Activated T-cell treated with anti-CD3 and anti-CD28 coated beads for 1 hour (primary cell): Measurements from ENCODE around the gene PGP.

ENCODE experiments used
- DNase-seq: peaks from one replicate; pipeline ENCODE4 v3.0.0-alpha.2; 2020; ENCODE audit warnings: low read depth

The PGP gene

GRCh38 chr16:2180962-2181923, 33.4 kb downstream of the PGP start:
- no peak for DNase-seq

GRCh38 chr16:2180461-2180860, 34.2 kb downstream of the PGP start:
- DNase-seq = no peak

GRCh38 chr16:2179576-2179975, 35.1 kb downstream of the PGP start:
- DNase-seq = no peak

GRCh38 chr16:2179107-2179501, 35.5 kb downstream of the PGP start:
- no peak for DNase-seq

GRCh38 chr16:2178321-2179106, 36.1 kb downstream of the PGP start:
- no peak for DNase-seq

GRCh38 chr16:2177561-2177960, 37.1 kb downstream of the PGP start:
- no peak for DNase-seq

DNA sequence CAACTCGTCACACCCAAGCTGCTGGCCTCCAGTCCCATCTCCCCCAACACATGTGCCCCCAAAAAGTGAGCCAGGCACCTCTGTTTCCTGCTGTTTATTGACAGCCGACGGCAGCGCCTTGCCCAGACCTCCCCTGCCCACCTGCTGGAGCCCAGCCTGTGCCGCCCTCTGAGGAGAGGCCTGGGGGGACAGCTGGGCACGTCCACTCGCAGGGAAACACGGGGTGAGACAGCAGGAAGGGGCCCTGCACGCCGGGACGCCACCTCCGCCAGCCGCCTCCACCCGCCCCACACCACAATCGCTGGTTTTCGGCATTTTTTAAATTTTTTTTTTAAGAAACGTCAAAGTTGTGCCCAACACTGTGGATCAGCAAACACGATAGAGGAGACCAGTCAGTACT, 37.5 kb downstream of the PGP start:
- DNase-seq = no peak

- no peak for DNase-seq
Measured at GRCh38 chr16:2176047-2176446, 38.6 kb downstream of the PGP start.

DNA sequence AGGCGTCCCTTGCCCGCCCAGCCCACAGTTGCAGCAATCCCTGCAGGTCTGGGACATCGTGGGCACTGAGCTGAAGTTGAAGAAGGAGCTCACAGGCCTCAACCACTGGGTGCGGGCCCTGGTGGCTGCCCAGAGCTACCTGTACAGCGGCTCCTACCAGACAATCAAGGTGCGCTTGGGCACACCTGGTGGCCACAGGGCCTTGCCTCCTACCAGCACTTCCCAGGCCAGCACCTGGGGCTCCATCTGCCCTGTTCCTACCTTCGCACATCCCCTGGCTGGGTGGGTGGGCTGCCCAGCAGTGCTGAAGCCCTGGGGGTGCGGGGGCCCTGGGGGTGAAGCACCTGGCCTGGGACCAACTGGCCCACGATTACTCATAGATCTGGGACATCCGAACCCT, 39.2 kb downstream of the PGP start:
- no peak for DNase-seq

GRCh38 chr16:2174396-2175131, 40.1 kb downstream of the PGP start:
- no peak for DNase-seq

DNA sequence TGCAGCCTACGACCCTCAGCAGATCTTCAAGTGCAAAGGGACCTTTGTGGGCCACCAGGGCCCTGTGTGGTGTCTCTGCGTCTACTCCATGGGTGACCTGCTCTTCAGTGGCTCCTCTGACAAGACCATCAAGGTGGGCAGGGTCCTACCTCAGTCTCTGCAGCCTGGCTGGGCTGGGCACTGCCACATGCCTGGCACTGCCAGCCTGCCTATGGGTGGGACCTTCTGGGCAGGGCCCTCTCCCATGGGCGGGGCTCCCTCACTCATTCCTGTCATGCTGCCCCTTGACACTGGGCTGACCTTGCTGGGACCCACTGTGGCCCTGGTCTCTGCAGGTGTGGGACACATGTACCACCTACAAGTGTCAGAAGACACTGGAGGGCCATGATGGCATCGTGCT, 40.7 kb downstream of the PGP start:
- no peak for DNase-seq

- no peak for DNase-seq
Measured at GRCh38 chr16:2173366-2173765, 41.3 kb downstream of the PGP start.

GRCh38 chr16:2172688-2173335, 41.8 kb downstream of the PGP start:
- no peak for DNase-seq

DNA sequence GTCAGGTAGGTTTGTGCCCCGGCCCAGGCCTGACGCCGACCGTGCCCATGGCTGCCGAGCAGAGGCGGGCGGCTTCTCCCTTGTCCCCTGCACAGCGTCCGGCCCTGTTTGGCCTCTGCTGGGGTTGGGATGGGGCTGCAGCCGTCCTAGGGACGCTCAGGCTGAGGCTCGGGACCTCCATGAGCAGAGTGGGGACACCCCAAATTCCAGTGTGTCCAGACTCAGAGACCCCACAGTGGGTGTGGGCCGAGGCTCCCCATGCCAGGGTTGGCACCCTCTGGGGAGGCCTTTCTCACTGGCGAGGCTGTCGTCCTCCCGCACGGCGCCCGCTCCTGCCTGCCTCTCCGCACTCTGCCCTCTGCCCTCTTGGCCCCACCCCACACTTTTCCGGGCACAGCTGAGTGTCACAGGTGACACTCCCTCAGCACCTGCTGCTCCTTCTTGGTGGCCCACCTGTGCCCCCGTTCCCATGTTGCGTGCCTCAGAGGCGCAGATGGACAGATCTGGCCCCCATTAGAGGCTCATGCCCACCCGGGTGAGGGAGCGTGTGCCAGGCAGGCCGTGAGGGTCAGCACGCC, 43.0 kb downstream of the PGP start:
- no peak for DNase-seq

- no peak for DNase-seq
Measured at GRCh38 chr16:2170587-2171435, 43.8 kb downstream of the PGP start.

GRCh38 chr16:2170080-2170479, 44.6 kb downstream of the PGP start:
- DNase-seq = no peak

- DNase-seq = no peak
Measured at GRCh38 chr16:2167068-2167638, 47.5 kb downstream of the PGP start.

DNA sequence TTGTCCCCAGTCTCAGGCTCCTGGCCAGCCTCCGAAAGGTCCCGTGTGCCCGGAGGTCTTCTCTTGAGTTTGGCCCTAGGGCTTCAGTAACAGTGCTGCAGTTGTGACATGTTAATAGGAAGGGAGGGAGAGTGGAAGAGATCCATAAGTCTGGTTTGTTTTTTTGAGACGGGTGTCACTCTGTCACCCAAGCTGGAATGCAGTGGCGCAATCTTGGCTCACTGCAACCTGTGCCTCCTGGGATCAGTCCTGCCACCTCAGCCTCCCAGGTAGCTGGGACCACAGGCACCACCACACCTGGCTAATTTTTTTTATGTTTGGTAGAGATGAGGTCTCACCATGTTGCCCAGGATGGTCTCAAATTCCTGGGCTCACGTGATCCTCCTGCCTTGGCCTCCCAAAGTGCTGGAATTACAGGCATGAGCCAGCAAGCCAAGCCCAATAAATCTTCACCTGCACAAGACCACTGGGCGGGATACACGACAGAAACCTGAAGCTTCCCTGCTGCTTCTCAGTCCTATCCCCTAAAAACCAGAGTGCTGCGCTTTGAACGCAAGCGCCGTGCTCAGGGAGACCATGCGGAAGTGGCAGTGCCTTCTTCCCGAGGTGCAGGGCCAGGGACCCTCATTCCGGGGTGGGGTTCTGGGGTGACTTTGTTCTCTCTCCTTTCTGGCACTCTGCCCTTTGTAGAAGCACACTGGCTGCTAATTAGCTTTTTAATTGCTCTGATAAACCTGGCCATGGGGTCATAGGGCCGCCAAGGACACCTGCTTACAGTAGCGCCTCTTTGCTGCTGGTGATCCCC, 48.2 kb downstream of the PGP start:
- no peak for DNase-seq

- no peak for DNase-seq
Measured at GRCh38 chr16:2165861-2166260, 48.8 kb downstream of the PGP start.
